Amniotic stem cell (primary cell): ENCODE measurements around the gene LBHD2.

Experiments
- DNase-seq: peaks from one replicate; lab custom pipeline; 2025; lab: John Stamatoyannopoulos, UW

LBHD2 gene

DNA sequence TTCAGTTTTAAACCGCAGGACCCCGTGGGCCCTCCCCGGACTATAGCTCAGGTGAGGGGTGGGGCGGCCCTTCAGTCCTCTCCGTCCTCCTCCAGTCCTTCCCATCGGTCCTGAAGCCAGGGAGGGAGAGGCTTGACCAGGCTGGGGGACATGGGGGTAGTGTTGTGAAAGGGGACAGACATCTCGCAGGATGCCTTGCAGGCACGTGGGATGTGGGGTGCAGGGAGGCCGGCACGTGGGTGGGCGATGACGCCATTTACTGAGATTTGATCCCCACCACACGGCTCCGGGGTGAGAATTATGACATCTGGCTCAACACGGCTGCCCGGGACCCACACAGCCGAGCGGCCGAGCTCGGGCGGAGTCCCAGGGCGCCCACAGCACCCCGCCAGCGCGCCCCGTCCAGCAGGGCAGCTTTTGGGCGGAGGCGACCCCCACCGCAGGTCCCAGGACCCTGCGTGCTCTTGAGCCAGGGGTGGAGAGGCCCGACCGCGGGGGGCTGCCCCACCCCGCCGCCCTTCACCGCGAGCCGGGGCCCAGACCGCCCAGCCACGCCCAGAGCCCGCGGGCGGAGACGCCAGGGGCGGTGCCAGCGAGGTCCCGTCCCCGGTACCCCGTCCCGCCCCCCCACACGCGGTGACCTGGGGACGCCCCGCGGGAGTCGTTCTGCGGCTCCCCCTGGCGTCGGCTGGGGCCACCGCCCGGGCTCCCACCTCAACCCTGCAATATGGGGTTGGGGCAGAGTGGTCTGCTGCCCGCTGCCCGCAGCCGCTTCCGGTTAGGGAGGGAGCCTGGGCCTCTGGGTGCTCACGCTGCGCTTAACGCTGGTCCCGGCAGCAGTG is 7.3 kb downstream of the LBHD2 start:
- no peak for DNase-seq

- DNase-seq, result no peak
These were observed 7.8 kb downstream of the LBHD2 start for GRCh38 chr14:103091883-103092222.

GRCh38 chr14:103093856-103094405 is 9.9 kb downstream of the LBHD2 start:
- no peak for DNase-seq

DNA sequence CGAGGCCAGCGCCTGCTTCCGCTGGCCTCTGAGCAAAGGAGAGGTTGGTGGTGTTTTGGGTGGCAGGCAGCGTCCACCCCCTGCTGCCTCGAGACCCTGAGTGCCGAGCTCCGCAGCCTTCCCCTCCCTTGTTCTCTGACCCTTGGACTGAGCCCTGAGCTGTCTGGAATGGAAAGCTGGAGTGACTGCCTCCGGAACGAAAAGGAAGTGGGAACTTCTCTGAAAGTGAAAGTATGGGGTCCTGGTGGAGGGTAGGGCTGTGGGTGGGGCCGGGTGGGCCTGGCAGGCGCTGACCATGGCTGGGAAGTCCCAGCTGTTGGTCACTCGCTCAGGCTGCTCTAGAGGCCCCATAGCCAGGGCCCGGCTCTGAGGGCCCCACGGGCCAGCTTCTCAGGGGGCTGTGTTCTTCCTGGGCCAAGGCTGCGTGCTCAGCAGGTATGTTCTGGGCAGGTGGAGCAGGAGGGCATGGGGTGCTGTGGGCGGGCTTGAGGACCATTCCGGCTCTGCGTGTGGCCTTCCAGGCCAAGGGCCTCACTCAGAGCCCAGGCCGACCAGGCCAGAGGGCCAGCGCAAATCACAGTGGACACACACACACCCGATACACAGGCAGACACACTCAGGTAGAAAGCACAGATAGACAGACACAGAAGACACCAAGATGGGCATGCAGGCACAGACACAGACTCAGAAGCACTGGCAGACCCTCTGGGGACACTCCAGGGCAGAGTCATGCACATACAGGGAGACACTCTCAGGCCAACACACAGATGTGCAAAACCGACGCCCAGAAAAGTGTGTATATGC is 10.6 kb downstream of the LBHD2 start, which contains the start of gene EXOC3L4:
TSS of gene EXOC3L4 (plus strand) at position 320 of the 804 bp plus-strand sequence. CDS start 5,495 bp downstream, outside the sequence.
- no peak for DNase-seq

DNA sequence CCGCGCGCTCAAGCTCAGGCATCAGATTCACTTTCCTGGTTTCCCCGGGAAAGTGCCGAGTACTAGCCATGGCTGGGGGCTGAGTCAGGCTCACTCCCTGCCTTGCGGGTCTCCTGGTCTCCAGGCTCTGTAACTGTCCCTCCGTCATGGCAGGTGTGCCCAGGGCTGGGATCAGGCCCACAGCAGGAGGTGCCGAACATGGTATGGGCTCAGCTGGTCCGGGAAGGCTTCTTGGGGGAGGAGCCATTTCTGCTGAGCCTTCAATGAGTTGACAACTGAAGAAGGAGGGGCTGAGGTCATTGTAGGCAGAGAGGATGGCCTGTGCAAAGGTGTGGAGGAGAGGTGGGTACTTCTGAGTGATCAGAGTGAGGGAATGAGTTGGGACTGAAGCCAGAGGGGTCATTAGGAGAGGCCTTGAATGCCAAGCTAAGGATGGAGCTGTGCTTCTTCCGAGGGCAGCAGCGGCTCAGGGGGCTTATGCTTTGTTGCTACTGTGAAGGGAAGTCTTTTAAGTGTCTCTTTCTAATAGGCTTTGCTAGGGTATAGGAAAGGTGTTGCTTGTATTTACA is 11.3 kb downstream of the LBHD2 start:
- DNase-seq, result no peak

DNA sequence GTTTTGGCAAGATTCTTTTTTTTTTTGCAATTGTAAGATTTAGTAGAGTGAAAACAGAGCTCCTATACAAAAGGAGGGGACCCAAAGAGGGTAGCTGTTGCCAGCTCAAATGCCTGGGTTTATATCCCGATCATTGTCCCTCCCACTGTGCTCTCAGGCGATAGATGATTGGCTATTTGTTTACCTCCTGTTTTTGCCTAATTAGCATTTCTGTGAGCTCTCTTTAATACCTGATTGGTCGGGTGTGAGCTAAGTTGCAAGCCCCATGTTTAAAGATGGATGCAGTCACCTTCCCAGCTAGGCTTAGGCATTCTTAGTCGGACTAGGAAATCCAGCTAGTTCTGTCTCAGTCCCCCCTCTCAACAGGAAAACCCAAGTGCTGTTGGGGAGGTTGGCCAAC is 12.4 kb downstream of the LBHD2 start:
- DNase-seq, result no peak

DNA sequence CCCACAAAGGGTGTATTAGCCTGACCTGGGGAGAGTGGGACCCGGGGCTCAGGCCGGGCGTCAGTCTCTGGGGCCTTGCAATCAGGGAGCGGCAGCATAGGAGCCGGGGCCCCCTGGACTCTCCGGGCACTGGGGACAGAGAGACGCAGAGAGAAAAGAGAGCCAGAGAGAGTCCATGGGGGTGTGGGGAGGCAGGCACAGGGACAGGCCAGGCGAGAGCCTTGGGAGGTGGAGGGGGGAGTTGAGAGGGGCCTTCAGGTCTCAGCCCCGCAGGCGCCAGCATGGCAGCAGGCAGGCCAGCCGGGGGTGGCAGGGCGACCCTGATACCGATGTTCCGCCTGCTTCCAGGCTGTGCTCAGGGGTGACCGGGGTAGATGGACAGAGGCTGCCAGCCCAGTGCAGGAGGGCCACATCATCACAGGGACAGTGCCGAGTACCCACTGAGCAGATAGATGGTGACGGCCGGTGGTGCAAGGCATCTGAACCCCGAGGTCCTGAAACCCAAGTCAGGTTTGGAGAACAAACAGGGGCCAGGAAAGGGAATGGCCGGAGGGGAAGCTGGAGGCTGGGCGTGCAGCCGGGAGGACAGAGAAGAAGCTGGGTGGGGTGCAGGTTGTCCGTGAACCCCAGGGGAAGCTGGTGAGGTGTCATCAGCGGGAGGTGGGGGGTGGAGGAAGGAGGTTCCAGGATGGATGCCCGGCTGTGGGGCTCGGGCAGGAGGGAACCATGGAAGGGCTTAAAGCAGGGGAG is 13.4 kb downstream of the LBHD2 start:
- no peak for DNase-seq

DNA sequence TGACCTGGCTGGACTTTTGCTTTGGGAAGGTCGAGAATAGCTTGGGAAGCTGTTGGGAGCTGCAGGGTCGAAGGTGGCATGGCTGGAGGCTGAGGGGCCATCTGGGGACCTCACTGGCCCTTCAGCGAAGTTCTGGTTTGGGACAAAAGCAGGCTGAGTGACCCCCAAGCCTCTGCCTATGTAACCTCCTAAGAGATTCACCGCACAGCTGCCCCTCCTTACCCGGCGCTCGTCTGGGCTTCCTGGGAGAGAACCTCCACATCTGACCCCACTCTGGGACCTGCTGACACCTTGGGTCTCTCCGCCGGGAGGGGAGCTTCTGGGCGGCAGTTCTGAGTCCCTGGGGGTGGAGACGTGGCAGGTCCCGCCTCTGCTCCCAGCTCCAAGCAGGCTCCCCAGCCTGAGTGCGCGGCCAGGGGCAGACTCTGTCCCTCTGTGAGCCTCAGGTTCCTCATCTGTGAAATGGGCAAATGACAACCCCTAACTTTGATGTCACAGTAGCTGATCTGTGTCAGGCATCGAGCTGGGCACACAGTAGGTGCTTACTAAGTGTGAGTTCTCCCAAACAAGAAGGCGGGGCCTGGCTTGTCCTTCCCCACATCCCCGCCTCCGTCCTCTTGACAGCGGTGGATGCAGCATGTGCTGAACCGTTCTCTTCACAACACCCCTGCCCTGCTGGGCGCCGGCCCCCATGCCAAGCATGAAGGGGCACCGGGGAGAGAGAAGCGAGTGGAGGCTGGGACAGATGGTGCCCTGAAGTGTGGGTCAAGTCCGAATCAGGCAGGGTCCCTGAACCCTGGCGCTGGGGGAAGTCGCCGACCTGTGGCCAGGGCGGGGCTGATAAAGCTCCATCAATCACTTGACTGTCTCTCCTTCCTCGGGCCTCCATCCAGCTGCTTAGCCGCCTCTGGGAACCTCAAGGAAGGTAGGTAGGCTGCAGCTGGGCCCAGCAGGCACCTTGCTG is 14.3 kb downstream of the LBHD2 start:
- no peak for DNase-seq

DNA sequence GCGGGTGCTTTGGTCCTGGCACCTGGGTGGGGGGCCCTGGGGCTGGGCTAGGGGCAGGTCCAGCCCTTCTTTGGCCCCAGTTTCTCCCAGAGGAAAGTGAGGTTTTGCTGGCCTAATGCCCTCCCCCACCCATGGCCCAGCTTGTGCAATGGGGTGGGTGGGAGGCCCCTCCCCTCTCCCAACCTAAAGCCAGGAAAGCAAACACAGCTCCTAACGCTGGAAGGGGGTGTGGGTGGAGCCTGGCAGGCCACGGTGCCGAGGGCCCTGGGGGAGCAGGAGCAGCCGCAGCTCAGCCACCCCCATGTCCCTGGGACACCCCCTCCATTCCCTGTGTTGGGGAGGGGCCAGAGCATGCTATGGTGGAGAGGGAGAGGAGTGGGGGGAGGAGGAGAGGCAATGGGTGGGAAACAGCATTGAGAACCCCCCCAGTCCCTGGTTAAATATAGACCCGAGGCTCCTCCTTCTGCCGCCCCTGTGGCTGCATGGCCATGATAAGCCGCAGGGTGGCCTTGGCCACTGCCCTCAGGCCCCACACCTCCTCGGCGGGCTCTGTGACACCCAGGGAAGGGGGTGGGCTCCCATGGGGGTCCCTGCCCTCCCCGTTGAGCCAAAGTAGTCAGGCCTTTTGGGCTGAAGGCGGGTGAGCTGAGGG is 15.2 kb downstream of the LBHD2 start:
- DNase-seq, result no peak

GRCh38 chr14:103099733-103100280 is 15.8 kb downstream of the LBHD2 start:
- no peak for DNase-seq

GRCh38 chr14:103100281-103101121 is 16.5 kb downstream of the LBHD2 start:
- DNase-seq, result no peak

- no peak for DNase-seq
These were observed 17.4 kb downstream of the LBHD2 start for GRCh38 chr14:103101257-103101962.

DNA sequence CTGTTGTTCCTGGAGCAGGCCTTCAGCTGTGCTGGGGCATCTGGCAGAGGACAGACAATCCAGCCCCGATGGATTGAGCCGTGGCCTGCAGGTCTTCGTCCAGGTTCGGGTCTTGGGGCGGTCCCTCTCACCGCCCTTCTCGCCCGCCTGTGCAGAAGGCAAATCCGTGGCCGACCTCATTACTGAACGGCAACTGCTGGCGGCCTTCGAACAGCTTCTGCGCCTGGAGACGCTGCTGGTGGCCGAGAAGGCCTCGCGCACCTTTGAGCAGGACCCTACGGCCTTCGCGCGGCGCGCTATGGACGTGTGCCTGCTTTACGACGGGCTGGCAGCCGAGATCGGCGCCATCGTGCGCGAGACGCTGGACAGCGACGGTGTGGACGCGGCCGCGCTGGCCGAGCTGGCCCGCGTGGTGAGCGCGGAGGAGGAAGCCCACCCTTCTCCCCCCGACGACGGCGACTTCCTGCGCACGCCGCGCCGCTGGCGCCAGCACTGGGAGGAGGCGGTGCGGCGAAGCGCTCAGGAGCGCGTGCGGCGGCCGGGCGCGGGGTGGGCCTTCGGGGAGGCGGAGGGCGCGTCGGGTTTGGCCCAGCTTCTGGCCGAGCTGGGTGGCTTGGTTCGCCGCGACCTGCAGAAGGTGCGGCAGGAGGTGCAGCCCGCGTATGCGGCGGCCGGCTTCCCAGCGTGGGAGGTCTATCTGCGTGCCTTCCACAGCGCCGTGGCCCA is 18.1 kb downstream of the LBHD2 start:
- no peak for DNase-seq

DNA sequence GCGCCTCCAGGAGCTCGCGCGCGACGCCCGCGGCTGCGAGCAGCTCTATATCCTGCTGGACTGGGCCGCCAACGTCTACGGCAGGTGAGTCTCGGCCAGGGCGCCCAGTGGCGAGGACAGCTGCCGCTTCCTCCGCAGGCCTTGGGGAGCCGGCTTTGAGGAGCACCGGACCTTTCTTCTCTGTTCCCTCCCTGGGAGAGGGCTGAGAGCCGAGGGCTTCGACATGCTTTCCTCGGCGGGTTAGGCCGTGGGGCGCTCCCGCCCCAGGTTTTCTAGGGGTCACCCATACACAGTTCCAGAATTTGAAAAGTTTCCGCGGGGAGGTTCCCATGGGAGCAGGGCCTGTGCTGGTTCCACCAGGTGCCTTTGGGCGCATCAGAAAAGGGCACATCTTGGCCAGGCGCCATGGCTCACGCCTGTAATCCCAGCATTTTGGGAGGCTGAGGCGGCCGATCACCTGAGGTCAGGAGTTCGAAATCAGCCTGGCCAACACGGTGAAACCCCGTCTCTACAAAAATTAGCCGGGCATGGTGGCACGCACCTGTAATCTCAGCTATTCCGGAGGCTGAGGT is 18.8 kb downstream of the LBHD2 start:
- DNase-seq, result no peak

DNA sequence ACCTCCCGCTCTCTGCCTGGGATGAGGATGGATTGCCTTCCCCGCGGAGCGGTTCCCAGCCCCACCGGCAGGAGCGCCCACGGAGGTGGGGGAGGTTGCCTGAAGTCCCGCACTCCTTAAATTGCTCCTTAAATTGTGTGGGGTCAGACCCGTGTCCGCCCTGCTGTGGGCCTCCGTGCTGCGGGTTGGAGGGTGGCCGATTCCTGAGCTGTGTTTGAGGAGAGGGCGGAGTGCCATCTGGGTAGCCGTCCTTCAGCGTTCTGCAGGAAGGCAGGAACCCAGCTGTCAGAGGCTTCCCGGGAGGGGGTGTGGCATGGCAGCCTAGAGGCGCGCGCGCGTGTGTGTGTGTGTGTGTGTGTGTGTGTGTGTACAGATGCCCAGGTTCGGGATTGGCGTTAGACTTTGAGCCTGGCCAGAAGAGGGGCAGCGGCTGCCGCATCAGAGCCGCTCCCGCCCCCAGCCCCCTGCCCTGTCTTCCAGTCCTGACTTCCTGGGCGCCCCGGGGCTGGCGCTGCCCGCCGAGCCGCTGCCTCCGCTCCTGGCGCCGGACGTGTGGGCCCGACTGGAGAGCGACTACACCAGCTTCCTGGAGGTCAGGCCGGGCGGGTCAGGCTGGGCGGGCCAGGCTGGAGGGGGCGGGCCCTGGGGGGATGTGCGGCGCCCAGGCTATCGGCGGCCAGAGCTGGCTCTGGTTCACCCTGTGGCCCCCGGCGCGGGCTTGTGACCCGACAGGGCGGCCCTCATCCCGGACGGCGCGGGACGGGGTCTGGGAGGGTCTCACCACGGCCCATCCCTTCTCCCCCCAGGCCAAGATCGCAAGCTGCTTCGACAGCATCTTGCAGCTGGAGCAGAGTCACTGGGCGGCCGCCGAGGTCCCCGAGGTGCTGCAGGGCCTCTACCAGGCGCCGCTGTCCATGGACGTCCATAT is 19.7 kb downstream of the LBHD2 start:
- DNase-seq, result no peak

GRCh38 chr14:103104389-103104653 is 20.3 kb downstream of the LBHD2 start:
- DNase-seq, result no peak
